NCI-H82 treated with DMSO at 0.1 percent for 48 hours (cell line): Measurements from ENCODE around the gene MAPKAP1.

Experiments
- DNase-seq: peaks from one replicate; lab custom pipeline; 2025; ENCODE audit not compliant: unreplicated experiment; lab: John Stamatoyannopoulos, UW

Gene MAPKAP1

DNA sequence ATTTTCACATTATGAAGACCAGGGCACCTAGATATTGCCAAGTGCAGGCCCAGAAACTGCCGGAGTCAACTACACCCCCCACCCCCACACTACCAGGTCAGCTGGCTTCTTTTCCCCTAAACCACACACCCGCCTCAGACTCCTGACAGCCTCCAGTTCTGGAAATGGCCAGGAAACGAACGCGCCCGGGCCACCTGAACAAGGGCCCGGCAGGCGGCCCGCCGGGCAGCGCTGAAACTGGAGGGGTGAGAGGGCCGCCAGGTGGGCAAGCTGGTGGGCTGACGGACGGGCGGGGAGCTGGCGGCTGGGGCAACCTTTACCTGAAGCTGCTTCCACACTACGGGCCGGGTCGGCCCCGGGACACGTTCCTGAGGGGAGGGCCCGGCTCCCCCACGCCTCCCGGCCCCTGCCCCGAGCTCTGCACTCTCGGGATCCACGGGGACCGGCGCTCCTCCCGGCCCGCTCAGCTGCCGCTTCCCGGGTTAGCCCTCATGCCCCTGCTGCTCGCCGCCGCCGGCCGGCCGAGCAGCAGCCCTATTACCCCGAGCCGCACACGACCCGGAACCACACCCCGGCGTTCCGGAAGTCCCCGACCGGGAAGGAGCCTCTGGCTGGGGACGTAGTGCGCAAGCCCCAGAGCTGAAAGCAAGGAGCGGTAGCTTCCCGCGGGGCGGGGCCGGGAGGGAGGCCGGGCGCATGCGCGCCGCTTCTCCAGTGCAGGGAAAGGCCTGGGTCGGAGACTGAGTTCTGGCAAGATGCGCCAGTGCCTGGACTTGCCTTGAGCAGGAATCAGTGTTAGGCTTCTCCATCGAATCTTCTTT, at the start of gene MAPKAP1:
TSS of gene MAPKAP1 (minus strand) at position 558 of the 821 bp plus-strand sequence. CDS start 34,634 bp downstream, outside the sequence.
- peak; percentile 75 for DNase-seq

- DNase-seq: peak; percentile 38
Measured at GRCh38 chr9:125756518-125756917, 49.5 kb upstream of the MAPKAP1 start.

DNA sequence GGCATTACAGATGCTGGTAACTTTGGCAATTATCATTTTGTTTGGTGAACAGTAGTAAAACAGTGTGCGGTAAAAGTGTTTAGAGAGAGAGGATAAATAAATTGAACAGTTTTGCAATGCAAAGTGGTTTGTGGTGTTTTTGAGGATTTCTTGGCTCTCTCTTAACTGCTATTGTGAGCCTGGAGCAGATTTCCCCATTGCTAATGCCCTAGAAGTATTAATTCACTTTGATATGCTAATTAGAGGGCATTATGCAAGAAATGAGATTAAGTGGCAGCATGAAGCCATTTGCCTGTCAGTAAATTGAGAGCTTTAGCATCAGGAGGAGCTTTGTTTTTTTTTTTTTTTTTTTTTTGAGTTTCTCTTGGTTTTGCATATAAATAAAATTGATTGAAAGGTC, 48.3 kb upstream of the MAPKAP1 start:
- DNase-seq: peak; percentile 91

DNA sequence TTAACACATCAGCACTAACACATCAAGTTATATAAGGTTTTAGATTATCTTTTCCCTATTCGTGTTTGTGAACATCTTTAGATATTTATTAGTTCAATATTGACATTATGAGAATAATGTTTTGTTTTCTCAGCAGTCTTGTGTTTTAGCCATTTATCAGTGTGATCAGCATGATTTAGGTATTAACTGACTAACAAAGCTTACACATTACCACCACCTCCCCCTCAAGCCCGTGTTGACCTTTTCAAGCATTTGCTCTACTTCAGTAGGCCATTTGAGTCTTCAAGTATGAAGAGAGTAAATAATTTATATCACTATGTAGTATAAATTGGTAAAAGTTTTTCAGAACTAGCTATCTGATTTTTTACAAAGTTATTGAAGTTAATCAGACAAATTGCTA, 47.1 kb upstream of the MAPKAP1 start:
- peak; percentile 48 for DNase-seq

- peak; percentile 63 for DNase-seq
Measured at GRCh38 chr9:125752070-125752628, 45.1 kb upstream of the MAPKAP1 start.

DNA sequence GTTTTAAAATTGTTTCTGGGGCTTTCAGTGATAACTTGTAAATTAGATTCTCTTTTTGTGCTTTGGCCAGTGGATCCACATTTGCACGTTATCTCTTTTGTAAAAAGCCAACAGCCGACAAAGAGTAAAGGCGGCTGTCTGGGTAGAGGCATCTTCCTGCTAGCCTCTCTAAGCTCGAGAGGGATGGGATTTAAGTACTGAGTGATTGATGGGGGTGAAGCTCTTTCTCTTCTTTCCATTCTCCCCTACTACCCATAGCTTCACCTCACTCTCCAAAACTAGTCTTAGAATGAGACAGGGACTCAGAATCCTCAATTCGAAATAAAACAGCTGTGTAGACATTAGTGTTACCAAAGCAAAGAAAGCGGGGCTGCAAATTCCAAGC, 43.6 kb upstream of the MAPKAP1 start:
- peak; percentile 88 for DNase-seq

DNA sequence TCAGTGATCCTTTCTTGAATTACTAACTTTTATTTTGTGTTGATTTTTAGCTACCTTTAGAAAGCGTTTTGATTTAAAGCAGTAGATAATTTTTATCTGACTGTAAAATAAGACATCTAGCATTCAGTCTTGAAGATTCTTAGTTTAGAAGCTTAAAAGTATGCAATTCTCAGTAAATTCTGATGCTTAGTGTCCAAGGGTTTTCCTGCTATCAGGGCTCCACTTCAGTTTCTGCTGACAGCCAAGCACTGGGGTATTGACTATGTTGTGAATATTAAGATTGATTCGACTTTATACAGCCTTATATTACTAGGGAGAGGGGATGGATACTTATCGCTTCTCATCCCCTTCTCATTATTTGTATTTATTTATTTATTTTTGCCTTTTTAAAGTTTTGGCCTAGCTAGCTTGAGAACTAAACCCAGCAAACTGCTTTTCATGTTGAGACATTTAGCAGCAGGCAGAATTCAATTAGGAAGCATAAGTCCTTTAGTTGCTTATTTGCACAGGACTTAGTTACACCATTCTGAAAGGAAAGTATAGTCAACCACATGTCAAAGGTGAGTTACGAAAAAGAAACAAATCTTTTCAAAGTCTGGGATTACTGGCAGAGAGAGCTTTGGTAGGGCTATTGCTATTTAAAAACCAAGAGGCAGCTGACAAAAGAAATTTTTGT, 43.1 kb upstream of the MAPKAP1 start:
- DNase-seq: peak; percentile 49

GRCh38 chr9:125749287-125749935, 42.4 kb upstream of the MAPKAP1 start:
- DNase-seq: no peak

GRCh38 chr9:125748446-125749099, 41.6 kb upstream of the MAPKAP1 start:
- DNase-seq: no peak

DNA sequence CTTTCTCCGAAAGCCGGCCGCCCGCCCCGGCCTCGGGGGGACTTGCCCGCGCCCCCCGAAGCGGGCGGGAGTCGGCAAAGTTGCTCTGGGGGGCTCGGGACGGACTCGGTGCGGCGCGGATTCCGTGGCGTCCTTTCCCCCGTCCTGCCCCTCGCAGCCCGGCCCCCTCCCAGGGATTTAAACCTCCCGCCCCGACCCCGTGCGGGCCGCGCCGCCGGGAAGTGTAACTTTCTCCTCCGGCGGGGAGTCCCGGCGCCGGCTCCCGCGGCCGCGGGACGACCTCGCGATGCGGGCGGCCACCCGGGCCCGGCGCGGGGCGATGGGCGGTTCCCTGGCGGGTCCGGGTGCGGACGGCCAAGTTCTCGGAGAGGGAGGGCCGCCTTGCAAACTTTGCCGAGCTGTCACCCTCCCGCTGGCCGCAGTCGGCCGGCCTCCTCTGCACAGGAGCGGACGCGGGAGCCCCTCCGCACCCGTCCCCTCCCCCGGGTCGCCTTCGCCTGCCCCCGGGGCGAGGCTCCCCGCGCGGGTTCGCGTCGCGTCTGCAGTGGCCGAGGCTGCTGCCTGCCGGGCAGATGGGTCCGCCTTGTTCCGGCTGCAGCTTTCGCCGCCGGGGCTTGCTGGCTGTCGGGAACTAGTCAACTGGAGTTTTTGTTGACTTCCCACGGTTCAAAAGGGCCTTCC, 40.9 kb upstream of the MAPKAP1 start:
- no peak for DNase-seq

GRCh38 chr9:125747053-125747764, 40.2 kb upstream of the MAPKAP1 start, which contains the start of gene PBX3:
Gene PBX3, plus strand, starts transcription at chr9:125747373.
- no peak for DNase-seq

DNA sequence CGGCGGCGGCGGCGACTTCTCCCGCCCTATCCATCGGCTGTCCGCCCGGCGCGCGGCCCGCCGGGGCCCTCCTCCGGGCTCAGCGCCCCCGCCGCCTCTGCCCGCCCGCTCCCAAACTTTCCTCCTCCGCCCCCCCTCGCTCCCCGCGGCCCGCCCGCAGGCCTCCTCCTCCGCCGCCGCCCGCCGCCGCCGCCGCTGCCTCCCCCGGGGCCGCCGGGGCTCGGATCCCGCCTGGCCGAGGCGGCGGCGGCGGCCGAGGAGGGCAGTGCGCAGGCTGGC, 39.7 kb upstream of the MAPKAP1 start:
- no peak for DNase-seq

DNA sequence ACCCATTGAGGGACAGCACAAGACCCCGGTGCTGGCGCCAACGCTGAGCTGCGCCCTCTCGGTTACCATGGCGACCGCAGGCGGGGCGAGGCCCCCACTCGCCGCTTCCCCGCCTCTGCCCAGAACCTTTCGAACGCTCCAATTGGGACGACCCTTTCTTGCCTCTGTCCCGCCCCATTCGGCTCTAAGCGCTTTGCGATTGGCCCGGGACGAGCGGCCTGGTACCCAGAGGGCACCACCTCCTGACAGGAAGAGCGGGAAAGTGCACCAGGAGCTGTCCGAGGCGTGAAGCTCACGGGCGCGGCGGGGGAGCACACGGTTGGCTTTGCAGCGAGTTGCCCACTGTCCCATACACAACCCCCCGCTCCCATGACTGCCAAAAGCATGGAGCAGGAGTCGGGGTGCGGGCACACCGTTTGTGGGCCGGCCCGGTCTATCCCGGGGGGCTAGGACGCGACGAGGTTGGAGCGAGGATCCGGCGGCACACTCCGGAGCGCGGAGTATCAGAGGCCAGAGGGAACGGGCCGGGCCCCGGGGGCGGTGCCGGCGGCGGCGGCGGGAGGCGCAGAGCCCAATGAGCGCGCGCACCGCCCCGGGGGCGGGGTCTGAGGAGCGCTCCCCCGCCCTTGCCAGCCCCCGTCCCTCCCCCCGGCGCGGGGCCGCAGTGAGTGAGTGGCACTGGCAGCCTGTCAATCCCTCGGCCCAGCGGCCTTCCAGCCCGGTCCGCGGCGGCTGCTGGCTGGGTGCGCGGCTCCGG, 39.2 kb upstream of the MAPKAP1 start:
- peak; percentile 95 for DNase-seq

DNA sequence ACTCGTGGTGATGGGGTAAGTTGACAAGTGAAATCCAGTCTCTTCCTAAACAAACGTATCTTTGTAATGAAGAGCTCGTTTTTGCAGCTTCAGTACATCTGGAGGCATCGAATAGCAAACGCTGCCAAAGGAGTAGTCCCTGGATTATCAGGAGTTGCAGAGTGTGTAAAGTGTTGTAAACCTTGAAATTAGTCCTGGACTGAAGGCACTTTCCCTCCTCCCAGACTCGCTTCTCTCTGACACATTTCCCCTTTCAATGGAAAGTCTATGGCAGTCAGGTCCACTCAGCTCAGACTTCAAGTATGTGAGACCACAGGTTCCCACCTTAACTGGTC, 38.6 kb upstream of the MAPKAP1 start:
- DNase-seq: no peak

DNA sequence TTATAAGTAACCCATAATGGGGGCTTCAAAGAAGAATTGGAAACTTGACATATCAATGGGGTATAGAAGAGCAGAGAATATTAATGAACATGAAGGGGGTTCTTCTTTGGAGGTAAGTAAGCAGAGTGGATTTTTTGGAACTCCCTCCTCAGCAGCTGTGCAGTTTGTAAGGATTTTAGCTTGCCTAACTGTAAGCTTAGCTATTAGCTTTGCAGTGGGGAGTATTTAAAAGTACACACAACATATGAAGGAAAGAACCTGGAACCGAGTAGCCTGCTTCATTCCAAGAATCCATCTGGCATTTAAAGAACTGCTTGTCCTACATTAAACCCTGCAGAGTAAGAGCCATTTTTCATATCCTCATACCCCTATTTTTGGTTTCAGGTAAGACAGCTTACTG, 38.0 kb upstream of the MAPKAP1 start:
- peak; percentile 40 for DNase-seq

DNA sequence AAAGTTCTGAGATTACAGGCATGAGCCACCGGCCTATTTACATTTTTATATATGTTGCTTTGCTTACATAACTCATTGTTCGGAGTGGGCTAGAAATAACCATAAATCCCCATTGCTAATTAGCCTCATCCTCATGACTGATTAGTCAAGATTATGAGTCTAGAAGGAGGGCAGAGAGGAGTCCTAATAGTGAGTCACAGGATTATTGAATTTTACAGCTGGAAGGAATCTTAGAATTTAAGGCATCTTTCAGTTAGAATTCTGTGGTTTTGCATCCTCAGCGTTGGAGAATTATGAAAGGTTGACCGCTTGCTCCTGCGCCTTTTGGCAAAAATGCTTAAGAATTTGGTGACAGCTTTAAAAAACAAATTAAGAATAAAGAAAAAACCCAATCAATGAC, 37.6 kb upstream of the MAPKAP1 start:
- DNase-seq: peak; percentile 61

DNA sequence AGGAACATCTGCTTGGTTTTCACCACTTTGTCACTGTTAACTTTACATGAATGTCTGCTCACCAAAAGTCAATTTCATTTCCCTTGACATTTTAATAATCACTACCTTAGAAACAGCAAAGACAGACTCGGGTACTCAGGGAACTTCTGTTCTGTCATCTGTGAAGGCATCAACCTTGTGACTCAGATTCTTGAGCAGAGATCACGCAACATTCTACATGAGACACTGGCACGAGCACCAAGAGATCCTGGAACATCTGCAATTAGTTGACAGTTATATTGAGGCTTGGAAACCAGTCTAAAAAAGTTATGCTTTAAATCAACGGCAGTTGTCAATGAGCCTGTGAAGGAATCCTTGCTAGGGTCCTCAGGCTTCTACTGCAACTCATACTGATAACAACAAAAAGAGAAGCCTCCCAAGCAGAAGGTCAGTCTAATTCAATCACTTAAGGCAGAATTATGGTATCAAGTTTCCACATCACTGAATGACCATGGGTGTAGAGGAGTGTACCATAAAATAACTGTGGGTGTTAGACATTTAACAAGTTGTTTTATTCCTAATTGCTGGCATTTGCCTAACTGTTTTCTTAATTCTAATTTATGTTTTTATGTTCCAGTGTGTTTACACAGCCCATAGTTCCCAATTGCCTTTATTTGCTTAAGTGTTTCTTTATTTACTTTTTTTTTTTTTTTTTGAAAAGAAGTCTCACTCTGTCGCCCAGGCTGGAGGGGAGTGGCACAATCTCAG, 36.8 kb upstream of the MAPKAP1 start:
- DNase-seq: no peak

DNA sequence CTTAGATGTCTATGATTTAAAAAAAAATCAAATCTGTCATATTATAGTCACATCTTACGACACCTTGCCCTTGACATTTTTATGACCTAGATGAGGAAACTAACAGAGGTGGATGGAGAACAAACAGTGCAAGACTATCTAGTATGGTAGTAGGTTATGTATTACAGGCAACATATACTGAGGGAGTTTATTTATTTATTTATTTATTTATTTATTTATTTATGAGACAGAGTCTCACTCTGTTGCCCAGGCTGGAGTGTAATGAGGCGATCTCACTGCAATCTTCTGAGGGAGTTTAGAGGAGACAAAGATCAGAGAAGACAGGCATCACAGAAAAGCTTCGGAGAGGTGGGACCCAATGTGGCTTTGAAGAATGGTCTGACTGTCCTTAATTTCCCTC, 35.6 kb upstream of the MAPKAP1 start:
- DNase-seq: no peak

- no peak for DNase-seq
Measured at GRCh38 chr9:125739436-125739835, 32.4 kb upstream of the MAPKAP1 start.
